Right lobe of liver (tissue), 6 donors: Measurements from ENCODE around the gene SIX5. TPM values are rescaled to one million over a fixed set of nuclear protein-coding genes. Genes with fewer than 3 reads are reported as not detected.

Experiments used
- ATAC-seq, 4 donors: fragments of 200-7000 bp; cut with Tn5 transposase; one replicate each; pipeline ENCODE4 v1.9.1; 2020; ENCODE audit warnings: mild to moderate bottlenecking in 4 of 4, moderate library complexity in 4 of 4
- DNase-seq, 3 donors: peaks; one replicate each; pipeline ENCODE4 v3.0.0-alpha.2; 2020
- H3K27ac ChIP-seq, 3 donors: fragments of 200-600 bp; one replicate each; pipeline ENCODE4 v1.8.0; 2022
- H3K27me3 ChIP-seq, 2 donors: fragments of 200-600 bp; one replicate each; pipeline ENCODE4 v1.8.0; 2022
- H3K36me3 ChIP-seq, 4 donors: fragments of 200-600 bp; sonication (generic) in 1 of 4; one replicate each; pipeline versions ENCODE4 v1.5.1 to v1.8.0; 2017 to 2022; ENCODE audit warnings: control low read depth in 1 of 4
- H3K4me1 ChIP-seq, 4 donors: fragments of 200-600 bp; sonication (generic) in 1 of 4; one replicate each; pipeline versions ENCODE4 v1.5.1 to v1.8.0; 2017 to 2022; ENCODE audit warnings: control low read depth in 1 of 4
- H3K4me3 ChIP-seq, 3 donors: fragments of 200-600 bp; one replicate each; pipeline ENCODE4 v1.8.0; 2022
- H3K9me3 ChIP-seq, 4 donors: fragments of 200-600 bp; sonication (generic) in 1 of 4; one replicate each; pipeline versions ENCODE4 v1.5.1 to v1.8.0; 2017 to 2022; ENCODE audit warnings: control low read depth in 1 of 4
- CTCF ChIP-seq, 4 donors: fragments of 200-600 bp in 3 of 4; fragments of 450-650 bp in 1 of 4; IDR thresholded peaks; one replicate each; pipeline versions ENCODE4 v1.5.1 to v1.8.0; 2016 to 2022; ENCODE audit warnings: antibody characterized with exemption in 4 of 4, mild to moderate bottlenecking in 2 of 4
- POLR2A ChIP-seq: fragments of 450-650 bp; IDR thresholded peaks from one replicate; pipeline ENCODE4 v1.6.1; 2017; ENCODE audit warnings: antibody characterized with exemption, mild to moderate bottlenecking
- WGBS: methylation state at CpG from one replicate; pipeline ENCODE4 v1.1.6; 2018; ENCODE audit warnings: low coverage, low lambda C conversion rate; ENCODE audit not compliant: insufficient coverage; ENCODE audit errors: missing lambda C conversion rate; 5-methylcytosine and 5-hydroxymethylcytosine counted together
- intact Hi-C, 2 donors: fragments of 100-400 bp; cut with DNase I; formaldehyde crosslinking; loops; one replicate each; pipeline versions ENCODE4 v1.11.2 to v1.14.1; 2022
- long read RNA-seq: library from polyadenylated mRNA; unstranded; transcript quantifications from one replicate; pipeline ENCODE4 v2.0.0, GENCODE V29; 2019
- total RNA-seq, 6 experiments: library from RNA; depleted of rRNA in 2 of 6; stranded (reverse); fragments of >200 nt in 2 of 6; fragmentation: NEBNext Ultra II Directional in 3 of 6; extraction: Animal tissue kit (Norgen Biotek cat#: 25700) in 3 of 6; gene quantifications; one replicate each; pipeline versions ENCODE4 v1.1.0 to v1.2.4, GENCODE V29; 2016 to 2023
- donor health status: DM: no; HTN: yes; CAD: no.
- donor health status: DM: no; HTN: no; CAD: no.
- donor health status: DM: no; HTN: no; CAD: no.
- donor health status: DM: no; HTN: yes; CAD: no.
- donor health status: DM: no; HTN: yes; CAD: no.

SIX5 gene
- 10 to 100 TPM in 3 of 6 experiments, 1 to 10 TPM in 3; 7.8 to 11.6 (median 9.5) TPM for total RNA-seq
- long read RNA-seq, result 0 reads

GRCh38 chr19:45768984-45769782 is at the start of gene SIX5:
TSS of gene SIX5 (minus strand) at chr19:45769252. CDS start at chr19:45768844, 408 bp downstream.
- H3K4me3 ChIP-seq, result peak within 1 kb of the TSS; percentile 76 to 91 (median 80)
- ATAC-seq (peak; percentile 59 to 68 (median 68)), DNase-seq (peak; percentile 99)
- no peaks in the 10 kb centered on the region for H3K36me3 ChIP-seq
- no peaks in the 10 kb centered on the region for H3K27me3 ChIP-seq
- H3K9me3 ChIP-seq, result no peaks in the 10 kb centered on the region
- H3K27ac ChIP-seq, result peak within 1 kb of the TSS; percentile 86 to 97 (median 93)
- intact Hi-C loops, result no loop called here
- peaks cover 0 to 20% (median 7%) of the 10 kb centered on the region in 4 donors for H3K4me1 ChIP-seq
- no peak for TF ChIP-seq CTCF (IDR thresholded peaks at IDR 0.05)
- TF ChIP-seq POLR2A, result peak; percentile 78
- under 1% methylated on average over 53 of the region's 70 CpGs for WGBS

DNA sequence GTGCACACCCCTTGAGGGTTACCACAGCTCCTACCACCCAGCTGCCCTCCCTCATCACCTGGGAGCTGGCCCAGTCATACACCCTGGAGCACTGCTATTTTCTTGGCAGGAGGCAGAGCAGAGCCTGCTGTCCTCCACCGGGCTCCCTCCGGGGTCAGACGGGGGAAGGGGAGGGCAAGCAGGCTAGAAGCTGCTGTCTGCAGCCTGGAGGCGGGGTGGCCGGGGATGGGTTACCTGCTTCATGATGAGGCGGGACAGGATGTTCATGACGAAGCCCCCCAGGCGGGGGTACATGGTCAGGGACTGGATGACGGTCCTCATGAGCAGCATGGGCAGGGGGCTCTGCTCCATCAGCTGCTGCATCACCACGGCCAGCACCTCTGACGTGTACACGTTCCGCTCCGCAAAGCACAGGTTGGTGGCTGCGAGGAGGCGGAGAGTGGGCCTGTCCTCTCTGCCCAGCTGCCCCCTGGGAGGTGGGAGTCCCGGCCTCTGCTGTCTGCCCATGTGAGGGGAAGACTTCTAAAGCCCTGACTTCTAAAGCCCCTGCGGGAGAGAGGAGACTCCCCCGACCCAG is 48.8 kb upstream of the SIX5 start:
- no peaks in the 10 kb centered on the region for H3K27me3 ChIP-seq
- no peak for DNase-seq
- H3K4me3 ChIP-seq, result no peak overlapping the region
- no peaks in the 10 kb centered on the region for H3K4me1 ChIP-seq
- no peak overlapping the region for H3K27ac ChIP-seq
- 59% methylated on average over 4 of the region's 19 CpGs for WGBS
- no peaks in the 10 kb centered on the region for H3K9me3 ChIP-seq
- TF ChIP-seq POLR2A (no peak), CTCF (IDR thresholded peaks at IDR 0.05) (no peak)
- ATAC-seq, result peak; percentile 2 to 20 (median 5)
- intact Hi-C loops, result loop anchor here (10.0 kb wide), 2 partner anchors 67 to 77 kb away; partner anchors contain the start of gene IRF2BP1 (in 1 of the 2)
- peaks cover 0 to 9% (median 3%) of the 10 kb centered on the region in 4 donors for H3K36me3 ChIP-seq

GRCh38 chr19:45817010-45817724 is 48.1 kb upstream of the SIX5 start:
- Histone ChIP-seq H3K27ac (no peak overlapping the region), H3K27me3 (no peaks in the 10 kb centered on the region), H3K9me3 (no peaks in the 10 kb centered on the region), H3K4me1 (no peaks in the 10 kb centered on the region), H3K4me3 (no peak overlapping the region), H3K36me3 (peaks cover 0 to 6% (median 0%) of the 10 kb centered on the region in 4 donors)
- intact Hi-C loops, result loop anchor here (10.0 kb wide), 2 partner anchors 68 to 78 kb away; partner anchors contain the start of gene IRF2BP1 (in 1 of the 2)
- peak; percentile 96 to 98 (median 98) for TF ChIP-seq CTCF (IDR thresholded peaks at IDR 0.05)
- TF ChIP-seq POLR2A, result no peak
- DNase-seq, result peak; percentile 94
- 14% methylated on average over 19 of the region's 24 CpGs for WGBS
- ATAC-seq, result peak; percentile 90 to 96 (median 92)

DNA sequence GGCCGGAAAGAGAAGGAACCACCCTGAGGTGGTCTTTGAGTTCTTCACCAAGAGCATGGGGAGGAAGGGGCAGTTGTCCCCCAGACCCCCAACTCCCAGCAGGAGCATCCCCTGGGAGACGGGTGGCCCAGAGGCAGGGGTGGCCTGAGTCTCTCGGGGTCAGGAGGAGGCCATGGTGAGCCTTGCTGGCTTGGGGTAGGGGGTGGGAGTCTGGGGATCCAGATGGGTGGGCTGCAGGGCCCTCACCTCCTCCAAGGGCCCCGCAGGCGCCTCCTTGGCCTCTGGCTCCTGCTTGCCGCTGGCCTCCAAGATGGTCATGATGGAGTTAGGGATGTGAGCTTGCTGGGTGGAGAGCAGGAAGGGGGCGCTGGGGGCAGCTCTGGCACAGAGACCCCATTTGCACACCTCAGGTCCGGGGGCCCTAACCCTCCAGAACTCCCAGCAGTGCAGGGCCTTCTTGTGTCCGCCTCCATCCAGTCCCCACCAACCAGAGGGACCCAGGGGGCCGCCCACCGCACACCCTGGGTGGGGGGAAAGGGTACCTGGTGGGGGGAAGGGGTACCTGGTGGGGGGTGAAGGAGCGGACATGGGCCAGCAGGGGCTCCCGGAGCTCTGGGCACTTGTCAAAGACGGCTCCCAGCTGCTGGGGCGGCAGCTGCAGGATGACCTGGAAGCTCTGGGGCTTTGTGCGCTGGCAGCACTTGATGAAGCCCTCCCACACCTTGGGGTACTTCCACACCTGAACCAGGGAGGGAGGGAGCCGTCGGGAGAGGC is 47.4 kb upstream of the SIX5 start:
- DNase-seq, result no peak
- intact Hi-C loops, result loop anchor here (10.0 kb wide), 2 partner anchors 68 to 78 kb away; partner anchors contain the start of gene IRF2BP1 (in 1 of the 2)
- peak in 1 of 4 donors; percentile 2 for ATAC-seq

More for the DNA sequence above, 47.4 kb upstream of the SIX5 start:
- H3K4me1 ChIP-seq, result no peaks in the 10 kb centered on the region
- no peaks in the 10 kb centered on the region for H3K27me3 ChIP-seq
- H3K36me3 ChIP-seq, result peaks cover 0 to under 1% (median 0%) of the 10 kb centered on the region in 4 donors
- no peak overlapping the region for H3K4me3 ChIP-seq
- H3K27ac ChIP-seq, result no peak overlapping the region
- WGBS, result 83% methylated on average over 5 of the region's 18 CpGs
- no peaks in the 10 kb centered on the region for H3K9me3 ChIP-seq
- TF ChIP-seq POLR2A (no peak), CTCF (IDR thresholded peaks at IDR 0.05) (no peak)
